ENCODE data around the gene ACTR3.

DNA sequence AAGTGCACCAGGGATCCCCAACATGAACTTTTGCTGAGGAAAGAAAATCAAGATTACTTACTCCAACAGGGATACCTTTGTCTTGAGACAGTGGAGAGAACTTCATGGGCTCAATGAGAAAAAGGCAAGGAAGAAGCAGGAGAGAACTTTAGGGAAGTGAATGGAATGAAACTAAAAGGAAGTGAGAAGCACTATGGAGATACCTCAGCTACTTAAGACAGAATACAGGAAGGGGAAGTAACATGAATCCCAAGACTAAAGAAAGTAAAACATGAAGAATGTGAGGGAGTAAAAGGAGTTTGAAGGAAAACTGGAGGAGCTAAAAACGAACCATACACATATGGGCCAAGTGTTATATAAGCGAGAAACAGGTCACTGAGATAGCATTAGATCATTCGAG, 32.4 kb upstream of the ACTR3 start:
- TF ChIP-seq POLR2AphosphoS5 (IDR thresholded peaks at IDR 0.05; ENCODE audit: low read depth), result no peak
- TF ChIP-seq, protein P1, sequence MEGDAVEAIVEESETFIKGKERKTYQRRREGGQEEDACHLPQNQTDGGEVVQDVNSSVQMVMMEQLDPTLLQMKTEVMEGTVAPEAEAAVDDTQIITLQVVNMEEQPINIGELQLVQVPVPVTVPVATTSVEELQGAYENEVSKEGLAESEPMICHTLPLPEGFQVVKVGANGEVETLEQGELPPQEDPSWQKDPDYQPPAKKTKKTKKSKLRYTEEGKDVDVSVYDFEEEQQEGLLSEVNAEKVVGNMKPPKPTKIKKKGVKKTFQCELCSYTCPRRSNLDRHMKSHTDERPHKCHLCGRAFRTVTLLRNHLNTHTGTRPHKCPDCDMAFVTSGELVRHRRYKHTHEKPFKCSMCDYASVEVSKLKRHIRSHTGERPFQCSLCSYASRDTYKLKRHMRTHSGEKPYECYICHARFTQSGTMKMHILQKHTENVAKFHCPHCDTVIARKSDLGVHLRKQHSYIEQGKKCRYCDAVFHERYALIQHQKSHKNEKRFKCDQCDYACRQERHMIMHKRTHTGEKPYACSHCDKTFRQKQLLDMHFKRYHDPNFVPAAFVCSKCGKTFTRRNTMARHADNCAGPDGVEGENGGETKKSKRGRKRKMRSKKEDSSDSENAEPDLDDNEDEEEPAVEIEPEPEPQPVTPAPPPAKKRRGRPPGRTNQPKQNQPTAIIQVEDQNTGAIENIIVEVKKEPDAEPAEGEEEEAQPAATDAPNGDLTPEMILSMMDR (conservative IDR thresholded peaks at IDR 0.05; ENCODE audit: low read depth in 2 of 2), result no peak
- TF ChIP-seq, protein P2, sequence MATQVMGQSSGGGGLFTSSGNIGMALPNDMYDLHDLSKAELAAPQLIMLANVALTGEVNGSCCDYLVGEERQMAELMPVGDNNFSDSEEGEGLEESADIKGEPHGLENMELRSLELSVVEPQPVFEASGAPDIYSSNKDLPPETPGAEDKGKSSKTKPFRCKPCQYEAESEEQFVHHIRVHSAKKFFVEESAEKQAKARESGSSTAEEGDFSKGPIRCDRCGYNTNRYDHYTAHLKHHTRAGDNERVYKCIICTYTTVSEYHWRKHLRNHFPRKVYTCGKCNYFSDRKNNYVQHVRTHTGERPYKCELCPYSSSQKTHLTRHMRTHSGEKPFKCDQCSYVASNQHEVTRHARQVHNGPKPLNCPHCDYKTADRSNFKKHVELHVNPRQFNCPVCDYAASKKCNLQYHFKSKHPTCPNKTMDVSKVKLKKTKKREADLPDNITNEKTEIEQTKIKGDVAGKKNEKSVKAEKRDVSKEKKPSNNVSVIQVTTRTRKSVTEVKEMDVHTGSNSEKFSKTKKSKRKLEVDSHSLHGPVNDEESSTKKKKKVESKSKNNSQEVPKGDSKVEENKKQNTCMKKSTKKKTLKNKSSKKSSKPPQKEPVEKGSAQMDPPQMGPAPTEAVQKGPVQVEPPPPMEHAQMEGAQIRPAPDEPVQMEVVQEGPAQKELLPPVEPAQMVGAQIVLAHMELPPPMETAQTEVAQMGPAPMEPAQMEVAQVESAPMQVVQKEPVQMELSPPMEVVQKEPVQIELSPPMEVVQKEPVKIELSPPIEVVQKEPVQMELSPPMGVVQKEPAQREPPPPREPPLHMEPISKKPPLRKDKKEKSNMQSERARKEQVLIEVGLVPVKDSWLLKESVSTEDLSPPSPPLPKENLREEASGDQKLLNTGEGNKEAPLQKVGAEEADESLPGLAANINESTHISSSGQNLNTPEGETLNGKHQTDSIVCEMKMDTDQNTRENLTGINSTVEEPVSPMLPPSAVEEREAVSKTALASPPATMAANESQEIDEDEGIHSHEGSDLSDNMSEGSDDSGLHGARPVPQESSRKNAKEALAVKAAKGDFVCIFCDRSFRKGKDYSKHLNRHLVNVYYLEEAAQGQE (IDR thresholded peaks at IDR 0.05; ENCODE audit: unreplicated experiment), result no peak
- TF ChIP-seq CREB1 (CRISPR knock-in tag; IDR thresholded peaks at IDR 0.05; ENCODE audit: low read depth), result no peak
- TF ChIP-seq EZH2 (IDR thresholded peaks at IDR 0.05; ENCODE audit: low read depth, unreplicated experiment), result no peak
- TF ChIP-seq NANOG (IDR thresholded peaks at IDR 0.05; ENCODE audit: borderline replicate concordance), result no peak
- TF ChIP-seq, protein P3, sequence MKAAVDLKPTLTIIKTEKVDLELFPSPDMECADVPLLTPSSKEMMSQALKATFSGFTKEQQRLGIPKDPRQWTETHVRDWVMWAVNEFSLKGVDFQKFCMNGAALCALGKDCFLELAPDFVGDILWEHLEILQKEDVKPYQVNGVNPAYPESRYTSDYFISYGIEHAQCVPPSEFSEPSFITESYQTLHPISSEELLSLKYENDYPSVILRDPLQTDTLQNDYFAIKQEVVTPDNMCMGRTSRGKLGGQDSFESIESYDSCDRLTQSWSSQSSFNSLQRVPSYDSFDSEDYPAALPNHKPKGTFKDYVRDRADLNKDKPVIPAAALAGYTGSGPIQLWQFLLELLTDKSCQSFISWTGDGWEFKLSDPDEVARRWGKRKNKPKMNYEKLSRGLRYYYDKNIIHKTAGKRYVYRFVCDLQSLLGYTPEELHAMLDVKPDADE (IDR thresholded peaks at IDR 0.05), result no peak
- no peak for TF ChIP-seq EZH2phosphoT487 (IDR thresholded peaks at IDR 0.05; ENCODE audit: unreplicated experiment)

All from GM23338 (cell line).